ENCODE results near the gene PPP1R12B. TPM values are rescaled to one million over a fixed set of nuclear protein-coding genes. Genes with fewer than 3 reads are reported as not detected.
"Not testable (repeated sequence)": the region's sequence is repeated elsewhere in the genome, so short reads cannot be mapped to it uniquely, and the experiment has no call there.

PPP1R12B gene
- total and polyA plus RNA-seq, 4 donors: 6.0 to 122 (median 22.0) TPM

GRCh38 chr1:202621446-202621845 is 272.9 kb downstream of the PPP1R12B start:
- ATAC-seq (ENCODE audit: insufficient read depth, low FRiP score) (no peak), DNase-seq (no peak)
- H3K9ac ChIP-seq (ENCODE audit: insufficient read depth in 1 of 2, low read length in 2 of 2): no peak overlapping the region
- H3K27ac ChIP-seq (ENCODE audit: low read depth in 1 of 2, low read length in 1 of 2): no peak overlapping the region
- peaks cover 0 to 24% (median 5%) of the 10 kb centered on the region in 5 donors for H3K4me1 ChIP-seq (ENCODE audit: control insufficient read depth in 5 of 5, insufficient read depth in 5 of 5, low read length in 5 of 5)
- H3K27me3 ChIP-seq (ENCODE audit: control insufficient read depth in 3 of 3, insufficient read depth in 3 of 3, low read length in 2 of 3): peaks cover 0 to 3% (median 0%) of the 10 kb centered on the region in 3 donors
- 96 to 100% methylated on average over 3 of the region's 3 CpGs for WGBS, 2 donors
- H3K9me3 ChIP-seq (ENCODE audit: control insufficient read depth in 4 of 4, insufficient read depth in 3 of 4, low read length in 3 of 4): no peaks in the 10 kb centered on the region
- H3K4me3 ChIP-seq: no peak overlapping the region
- TF ChIP-seq CTCF (IDR thresholded peaks at IDR 0.05; ENCODE audit: control extremely low read depth, extremely low read depth): no peak
- no peaks in the 10 kb centered on the region for H3K36me3 ChIP-seq (ENCODE audit: control insufficient read depth in 4 of 4, insufficient read depth in 4 of 4, low read length in 4 of 4)

GRCh38 chr1:202622388-202622787 is 273.9 kb downstream of the PPP1R12B start:
- 91 to 97% methylated on average over 8 of the region's 8 CpGs for WGBS, 2 donors
- peaks cover 0 to 19% (median 4%) of the 10 kb centered on the region in 5 donors for H3K4me1 ChIP-seq (ENCODE audit: control insufficient read depth in 5 of 5, insufficient read depth in 5 of 5, low read length in 5 of 5)
- no peaks in the 10 kb centered on the region for H3K9me3 ChIP-seq (ENCODE audit: control insufficient read depth in 4 of 4, insufficient read depth in 3 of 4, low read length in 3 of 4)
- ATAC-seq (ENCODE audit: insufficient read depth, low FRiP score): no peak
- no peak for TF ChIP-seq CTCF (IDR thresholded peaks at IDR 0.05; ENCODE audit: control extremely low read depth, extremely low read depth)
- no peak for DNase-seq
- H3K36me3 ChIP-seq (ENCODE audit: control insufficient read depth in 4 of 4, insufficient read depth in 4 of 4, low read length in 4 of 4): no peaks in the 10 kb centered on the region
- no peak overlapping the region for H3K27ac ChIP-seq (ENCODE audit: low read depth in 1 of 2, low read length in 1 of 2)
- H3K4me3 ChIP-seq: no peak overlapping the region
- H3K27me3 ChIP-seq (ENCODE audit: control insufficient read depth in 3 of 3, insufficient read depth in 3 of 3, low read length in 2 of 3): peaks cover 0 to 3% (median 0%) of the 10 kb centered on the region in 3 donors
- no peak overlapping the region for H3K9ac ChIP-seq (ENCODE audit: insufficient read depth in 1 of 2, low read length in 2 of 2)

GRCh38 chr1:202623075-202623474 is 274.6 kb downstream of the PPP1R12B start:
- Histone ChIP-seq H3K4me3 (no peak overlapping the region), H3K4me1 (ENCODE audit: control insufficient read depth in 5 of 5, insufficient read depth in 5 of 5, low read length in 5 of 5) (peaks cover 0 to 19% (median 4%) of the 10 kb centered on the region in 5 donors), H3K36me3 (ENCODE audit: control insufficient read depth in 4 of 4, insufficient read depth in 4 of 4, low read length in 4 of 4) (no peaks in the 10 kb centered on the region), H3K9me3 (ENCODE audit: control insufficient read depth in 4 of 4, insufficient read depth in 3 of 4, low read length in 3 of 4) (no peaks in the 10 kb centered on the region), H3K9ac (ENCODE audit: insufficient read depth in 1 of 2, low read length in 2 of 2) (no peak overlapping the region), H3K27me3 (ENCODE audit: control insufficient read depth in 3 of 3, insufficient read depth in 3 of 3, low read length in 2 of 3) (peaks cover 0 to 3% (median 0%) of the 10 kb centered on the region in 3 donors), H3K27ac (ENCODE audit: low read depth in 1 of 2, low read length in 1 of 2) (no peak overlapping the region)
- ATAC-seq (ENCODE audit: insufficient read depth, low FRiP score) (no peak), DNase-seq (peak; percentile 22 to 53 (median 28))
- no peak for TF ChIP-seq CTCF (IDR thresholded peaks at IDR 0.05; ENCODE audit: control extremely low read depth, extremely low read depth)
- 58 to 61% methylated on average over 7 of the region's 7 CpGs for WGBS, 2 donors

- DNase-seq; H3K27ac ChIP-seq (ENCODE audit: low read depth in 1 of 2, low read length in 1 of 2); H3K36me3 ChIP-seq (ENCODE audit: control insufficient read depth in 4 of 4, insufficient read depth in 4 of 4, low read length in 4 of 4); H3K4me3 ChIP-seq; H3K9ac ChIP-seq (ENCODE audit: insufficient read depth in 1 of 2, low read length in 2 of 2); H3K27me3 ChIP-seq (ENCODE audit: control insufficient read depth in 3 of 3, insufficient read depth in 3 of 3, low read length in 2 of 3); H3K9me3 ChIP-seq (ENCODE audit: control insufficient read depth in 4 of 4, insufficient read depth in 3 of 4, low read length in 3 of 4); ATAC-seq (ENCODE audit: insufficient read depth, low FRiP score): not testable (repeated sequence)
- peaks cover 0 to 15% (median 2%) of the 10 kb centered on the region in 5 donors for H3K4me1 ChIP-seq (ENCODE audit: control insufficient read depth in 5 of 5, insufficient read depth in 5 of 5, low read length in 5 of 5)
- WGBS, 2 donors: 73 to 86% methylated on average over 12 of the region's 12 CpGs
Measured at GRCh38 chr1:202623476-202623875, 275.0 kb downstream of the PPP1R12B start.
